Muscle of arm (tissue), 12 donors: ENCODE results near the gene PHC2. TPM values are rescaled to one million over a fixed set of nuclear protein-coding genes. Genes with fewer than 3 reads are reported as not detected.

ENCODE experiments used
- DNase-seq: peaks from one replicate; pipeline ENCODE4 v3.0.0-alpha.2; 2013
- polyA plus RNA-seq, 12 donors: library from polyadenylated mRNA; unstranded; fragments of 120-200 nt; gene quantifications; one replicate each; pipeline ENCODE4 v1.2.1, GENCODE V29; 2013; ENCODE audit not compliant: insufficient read length in 12 of 12

PHC2 gene
- polyA plus RNA-seq, 12 donors = 53.4 to 74.1 (median 68.7) TPM; not detected in 1

- DNase-seq = no peak
These were observed 77.4 kb downstream of the PHC2 start for GRCh38 chr1:33353531-33353930.

DNA sequence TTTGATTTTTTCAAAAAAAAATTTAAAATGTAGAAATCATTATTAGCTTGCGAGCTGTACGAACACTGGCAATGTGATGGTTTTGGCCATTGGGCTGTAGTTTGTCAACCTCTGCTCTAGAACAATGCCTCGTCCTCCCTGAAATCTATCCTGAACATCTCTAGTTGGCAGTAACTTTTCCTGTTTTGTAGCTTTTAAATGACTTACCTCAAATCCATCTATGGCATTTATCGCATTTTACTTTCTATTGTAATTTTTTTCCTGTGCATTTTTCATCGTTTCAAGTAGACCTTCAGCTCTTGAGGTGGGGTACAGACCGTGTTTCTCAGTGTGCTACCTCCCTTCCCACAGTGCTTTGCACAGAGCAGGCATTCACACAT is 79.6 kb downstream of the PHC2 start:
- no peak for DNase-seq

DNA sequence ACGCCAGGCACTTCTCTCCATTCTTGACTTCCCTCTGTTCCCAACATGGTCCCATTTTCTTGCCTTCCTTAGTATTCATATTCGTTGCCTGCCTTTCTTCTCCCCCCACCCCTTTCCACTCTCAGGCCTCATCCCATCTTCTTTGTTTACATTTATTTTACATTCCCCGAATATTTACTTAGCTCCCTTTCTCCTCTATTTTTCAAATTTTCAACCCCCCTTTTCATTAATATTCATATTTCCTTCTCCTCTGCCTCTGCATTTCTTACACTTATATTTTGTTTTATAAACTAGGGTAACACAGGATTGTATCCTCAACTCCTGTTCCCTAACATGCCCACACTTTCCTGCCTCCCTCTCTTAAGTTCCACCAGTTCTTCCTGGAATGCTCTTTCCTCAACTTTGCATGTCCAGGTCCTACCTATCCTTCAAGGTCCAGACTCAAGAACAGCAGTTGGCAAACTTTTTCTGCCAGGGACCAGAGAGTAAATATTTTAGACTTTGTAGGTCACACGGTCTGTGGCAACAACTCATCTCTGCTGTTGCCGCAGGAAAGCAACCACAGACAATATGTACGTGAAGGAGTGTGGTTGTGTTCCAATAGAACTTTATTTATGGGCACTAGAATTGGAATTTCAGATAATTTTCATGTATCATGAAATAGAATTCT is 80.1 kb downstream of the PHC2 start:
- DNase-seq = no peak

GRCh38 chr1:33349778-33350610 is 80.9 kb downstream of the PHC2 start:
- DNase-seq = peak; percentile 76

- no peak for DNase-seq
These were observed 81.7 kb downstream of the PHC2 start for GRCh38 chr1:33349081-33349759.

- DNase-seq = no peak
These were observed 82.2 kb downstream of the PHC2 start for GRCh38 chr1:33348676-33349080.

DNA sequence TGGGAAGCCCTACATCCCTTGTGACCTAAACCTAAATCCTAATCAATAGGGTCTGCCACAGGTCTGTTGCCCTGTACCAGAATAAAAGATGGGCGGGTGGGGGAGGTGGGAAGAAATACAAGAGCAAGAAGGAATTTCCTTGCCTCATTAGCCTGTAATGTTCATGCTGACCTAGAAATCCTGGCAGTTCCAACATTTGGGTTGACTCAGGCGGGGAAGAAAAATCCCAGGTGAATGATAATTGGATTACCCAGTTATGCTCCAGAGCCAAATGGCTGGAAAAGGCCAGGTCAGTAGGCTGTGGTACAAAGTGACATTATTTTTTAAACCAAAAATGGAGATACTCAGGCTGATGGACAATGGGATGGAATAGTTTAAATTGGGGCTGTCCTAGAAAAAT is 82.7 kb downstream of the PHC2 start:
- no peak for DNase-seq

DNA sequence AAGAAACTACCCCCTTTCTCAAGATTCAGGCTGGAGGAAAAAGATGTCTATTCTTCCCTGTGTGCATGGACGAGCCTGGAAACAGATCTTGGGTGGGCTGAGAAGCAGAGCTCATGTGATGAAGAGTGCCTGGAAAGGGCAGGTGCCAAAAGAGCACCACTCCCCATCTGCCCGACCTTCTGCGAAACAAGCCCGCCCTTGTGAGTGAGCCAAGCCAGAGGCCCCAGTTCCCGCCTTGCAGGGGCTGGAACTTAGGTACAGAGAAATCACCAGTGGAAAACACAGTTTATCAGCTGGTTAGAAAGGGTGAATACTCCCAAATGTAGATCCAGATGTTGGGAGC is 83.3 kb downstream of the PHC2 start:
- no peak for DNase-seq

DNA sequence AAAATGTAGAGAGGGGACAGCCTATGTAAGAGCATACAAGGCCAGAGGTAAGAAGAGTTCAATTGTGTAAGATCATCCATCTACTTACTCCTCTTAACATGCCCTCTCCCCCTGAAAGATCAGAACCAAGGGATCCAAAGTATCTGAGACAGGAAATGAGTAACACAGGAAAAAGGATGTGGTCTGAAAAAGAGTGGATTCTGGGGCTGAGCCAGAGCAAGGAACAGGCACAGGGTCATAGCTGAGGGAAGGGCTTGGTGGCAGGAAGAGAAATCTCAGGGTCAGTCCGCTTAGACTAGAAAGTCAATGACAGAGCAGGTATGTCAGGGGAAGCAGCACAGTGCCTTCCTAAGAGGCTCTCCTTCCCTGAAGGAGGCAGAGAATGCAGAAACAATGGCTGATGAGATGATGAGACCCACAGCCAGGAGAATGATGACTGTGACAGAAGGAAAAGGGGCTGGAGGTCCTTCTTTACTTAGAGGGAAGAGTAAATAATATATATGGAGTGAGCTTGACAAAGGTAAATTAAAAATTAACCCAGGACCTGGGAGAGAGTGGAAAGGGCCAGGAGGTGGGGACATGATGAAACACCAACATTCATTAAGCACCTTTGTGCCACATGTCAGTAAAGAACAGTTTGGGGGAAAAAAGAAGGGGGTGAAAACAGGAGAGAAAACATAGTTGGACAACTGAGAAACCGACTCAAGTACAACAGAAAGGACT is 83.8 kb downstream of the PHC2 start:
- no peak for DNase-seq

DNA sequence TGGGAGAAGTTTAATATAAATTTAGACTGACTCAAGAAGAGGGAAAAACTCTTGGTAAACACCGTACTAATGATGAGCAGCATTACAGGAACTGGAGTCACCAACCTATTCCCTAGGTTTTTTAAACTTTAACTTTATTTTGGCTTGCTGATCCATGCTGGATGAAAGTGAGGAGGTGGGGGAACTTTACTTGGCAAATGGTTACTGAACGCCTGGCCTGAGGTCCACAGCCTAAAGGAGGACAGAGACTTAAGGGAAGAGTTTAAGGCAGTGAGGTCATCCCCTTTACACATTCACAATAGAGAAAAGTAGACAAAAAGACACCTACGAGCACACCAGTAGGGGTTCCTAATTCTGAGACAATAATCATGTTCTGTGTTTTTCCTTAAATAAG is 84.4 kb downstream of the PHC2 start:
- DNase-seq = no peak

DNA sequence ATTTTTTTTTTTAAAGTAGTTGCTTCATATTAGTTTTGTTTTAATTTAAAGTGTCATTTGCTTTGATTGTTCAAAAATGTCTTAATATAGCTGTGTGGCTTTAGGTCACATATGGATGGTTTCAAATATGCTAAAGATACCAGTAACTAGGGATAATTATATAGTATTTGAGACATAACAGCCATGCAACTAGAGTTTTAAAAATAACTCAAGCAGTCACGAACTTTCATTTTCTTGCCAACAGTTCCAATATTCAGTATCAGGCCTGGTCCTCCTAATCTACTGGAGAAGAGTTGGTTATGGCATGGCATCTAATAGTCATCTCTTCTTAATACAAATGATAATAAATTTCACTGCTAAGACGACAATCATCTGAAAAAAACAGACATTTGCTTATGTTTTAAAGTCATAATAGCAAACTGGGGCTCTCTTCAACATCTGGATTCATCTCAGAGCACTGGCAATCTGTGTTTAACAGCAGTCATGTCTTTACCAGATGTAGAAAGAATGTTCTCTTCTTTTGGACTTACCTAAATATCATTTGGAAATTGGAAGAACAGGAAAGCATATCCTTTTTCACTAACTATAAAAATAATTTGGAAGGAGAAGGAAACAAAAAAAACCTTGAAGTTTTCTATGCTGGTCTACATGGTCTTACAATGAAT is 85.9 kb downstream of the PHC2 start:
- DNase-seq = no peak

- no peak for DNase-seq
These were observed 87.4 kb downstream of the PHC2 start for GRCh38 chr1:33343539-33343938.

- peak; percentile 76 for DNase-seq
These were observed 88.7 kb downstream of the PHC2 start for GRCh38 chr1:33342041-33342723.

DNA sequence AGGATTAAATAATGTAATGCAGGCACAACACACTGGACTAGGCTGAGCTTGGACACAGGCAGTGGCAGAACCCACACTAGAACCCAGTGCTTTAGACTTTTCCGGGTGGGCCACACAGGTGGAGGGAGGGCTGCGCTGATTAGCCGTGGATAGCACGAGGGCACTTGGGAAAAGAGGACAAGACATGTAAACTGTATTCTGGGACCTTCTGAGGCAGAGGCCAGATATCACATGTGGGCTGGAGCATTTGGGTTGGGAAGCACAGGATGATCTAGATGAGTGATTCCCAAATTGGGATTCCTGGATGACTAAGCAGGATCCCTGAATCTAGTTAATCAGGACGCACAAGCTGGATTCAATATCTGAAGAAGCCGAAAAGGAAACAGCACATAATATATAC is 89.7 kb downstream of the PHC2 start:
- no peak for DNase-seq

DNA sequence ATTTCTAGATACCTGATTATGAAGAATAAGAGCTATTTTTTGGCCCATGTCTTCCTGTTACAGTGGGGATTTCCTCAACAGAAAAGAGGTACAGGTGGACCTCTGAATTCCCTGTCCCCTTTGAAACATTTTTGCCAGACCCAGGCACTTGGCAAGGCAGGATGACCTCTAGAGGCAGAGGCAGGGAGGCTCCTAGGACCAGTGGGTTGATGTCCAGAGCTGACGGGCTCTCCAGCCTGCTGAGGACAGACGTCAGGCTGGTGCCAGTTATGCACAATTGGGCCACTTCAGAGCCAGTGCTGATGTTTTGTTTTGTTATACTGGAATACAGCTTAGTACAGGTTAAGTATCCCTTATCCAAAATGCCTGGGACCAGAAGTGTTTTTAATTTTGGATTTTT is 91.5 kb downstream of the PHC2 start:
- no peak for DNase-seq

DNA sequence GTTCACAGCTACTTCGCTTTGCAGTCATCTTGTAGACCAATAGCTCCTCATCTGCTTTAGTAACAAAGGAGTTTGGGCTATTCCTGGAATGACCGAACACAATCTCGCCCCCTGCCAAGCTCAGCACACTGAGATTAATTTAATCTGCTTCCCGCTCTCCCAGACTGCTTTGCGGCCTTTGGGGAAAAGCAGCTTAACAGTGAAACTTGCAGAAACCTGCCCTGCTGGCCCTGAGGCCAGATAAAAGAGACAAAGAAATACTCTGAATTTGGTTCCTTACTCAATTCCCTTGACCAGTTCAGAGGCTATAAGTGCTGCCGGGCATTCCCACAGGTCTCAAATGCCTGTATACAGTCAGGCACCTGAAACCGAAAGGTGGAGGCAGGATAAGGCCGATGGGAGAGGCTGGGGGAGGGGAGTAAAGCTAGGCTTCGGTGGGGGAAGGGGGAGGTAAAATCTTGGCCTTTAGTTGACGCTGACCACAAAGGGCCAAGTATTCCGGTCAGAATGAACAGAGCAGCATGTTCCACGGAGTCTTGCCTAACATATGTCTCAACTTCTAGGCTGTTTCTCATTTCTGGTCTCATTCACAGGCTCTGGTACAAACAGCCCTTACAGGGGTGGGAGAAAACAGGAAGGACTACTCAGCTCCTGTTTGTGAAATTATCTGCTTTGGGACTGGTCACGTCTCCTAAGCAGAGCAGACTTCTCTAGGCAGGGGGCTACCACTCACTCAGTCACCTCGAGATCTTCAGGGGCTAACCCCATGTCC is 92.3 kb downstream of the PHC2 start:
- DNase-seq = peak; percentile 40

GRCh38 chr1:33338048-33338439 is 92.9 kb downstream of the PHC2 start:
- no peak for DNase-seq

- DNase-seq = no peak
These were observed 93.5 kb downstream of the PHC2 start for GRCh38 chr1:33337441-33337840.

DNA sequence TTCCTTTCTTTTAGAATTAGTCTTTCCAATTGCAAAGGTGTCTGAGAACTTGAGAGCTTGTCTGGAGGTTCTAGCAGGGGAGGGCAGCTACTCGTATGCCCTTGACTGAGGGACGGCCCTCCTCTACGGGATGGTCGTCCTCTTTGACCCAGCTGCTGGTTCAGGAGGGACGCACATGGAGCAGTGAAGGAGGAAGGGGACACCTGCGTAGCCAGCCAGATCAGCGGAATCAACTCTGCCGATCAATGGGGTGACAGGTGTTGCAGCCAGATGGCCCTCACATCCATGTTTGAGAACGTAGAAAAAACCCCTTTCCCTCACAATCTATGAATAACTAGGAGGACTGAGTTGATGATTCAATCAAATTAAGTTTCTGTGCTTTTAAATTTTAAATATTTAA is 94.3 kb downstream of the PHC2 start:
- DNase-seq = no peak

GRCh38 chr1:33335020-33335419 is 95.9 kb downstream of the PHC2 start:
- DNase-seq = no peak
